ENCODE measurements around the gene ALDH1A3.

The ALDH1A3 gene

DNA sequence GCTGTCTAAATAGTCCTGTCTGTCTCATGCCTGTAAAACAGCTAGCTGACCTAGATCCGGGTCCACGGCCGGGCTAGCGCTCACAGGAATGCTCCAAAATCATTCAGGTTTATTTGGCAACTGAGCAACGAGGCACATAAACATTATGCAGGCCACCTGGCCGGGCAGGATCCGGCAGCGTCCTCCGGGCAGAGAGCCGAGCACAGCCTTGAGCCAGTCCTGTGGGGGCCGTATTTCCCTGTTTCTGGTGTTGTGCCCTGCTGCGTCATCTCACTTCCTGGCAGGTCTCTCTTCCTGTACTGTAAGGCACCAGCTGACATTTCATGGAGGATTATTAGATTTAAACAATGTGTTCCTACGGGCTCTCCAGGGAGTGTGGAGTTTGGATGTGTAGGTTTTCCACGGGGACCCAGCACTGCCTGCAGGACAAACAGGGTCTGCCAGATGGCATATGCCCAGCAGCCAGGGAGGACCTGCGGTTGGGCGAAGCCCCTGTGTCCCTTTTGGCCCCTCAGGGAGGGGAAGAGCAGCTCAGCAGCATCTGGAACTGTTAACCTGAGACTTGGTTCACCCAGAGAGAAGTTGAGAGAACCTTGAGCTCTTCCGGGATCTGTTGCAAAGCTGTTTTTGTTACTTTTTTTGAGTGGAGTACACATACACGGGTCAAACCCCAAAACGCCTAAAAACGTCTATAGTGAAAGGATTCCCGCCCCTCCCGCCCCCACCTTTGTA is 23.0 kb downstream of the ALDH1A3 start:
- no peak for DNase-seq

- DNase-seq: no peak
These were observed 23.5 kb downstream of the ALDH1A3 start for GRCh38 chr15:100903168-100903554.

DNA sequence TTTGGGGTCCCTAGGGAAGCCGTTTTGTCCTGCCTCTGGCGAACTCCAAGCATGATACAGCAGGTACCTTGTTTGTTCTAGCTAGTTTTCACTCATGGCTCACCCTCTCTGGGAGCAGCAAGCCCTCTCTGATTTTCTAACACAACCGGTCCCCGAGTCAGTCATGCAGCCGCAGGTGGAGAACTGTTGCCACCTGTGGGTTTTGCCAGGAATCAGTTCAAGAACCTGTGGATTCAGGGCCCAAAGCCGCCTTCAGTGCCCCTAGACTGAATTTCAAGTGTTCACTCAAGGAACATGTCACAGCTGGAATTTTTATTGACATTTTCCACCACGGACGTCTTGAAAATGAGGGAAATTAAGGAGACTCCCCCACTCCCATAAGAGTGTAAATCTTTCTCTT is 26.2 kb downstream of the ALDH1A3 start:
- DNase-seq: no peak

- DNase-seq: no peak
These were observed 28.8 kb downstream of the ALDH1A3 start for GRCh38 chr15:100908466-100908865.

DNA sequence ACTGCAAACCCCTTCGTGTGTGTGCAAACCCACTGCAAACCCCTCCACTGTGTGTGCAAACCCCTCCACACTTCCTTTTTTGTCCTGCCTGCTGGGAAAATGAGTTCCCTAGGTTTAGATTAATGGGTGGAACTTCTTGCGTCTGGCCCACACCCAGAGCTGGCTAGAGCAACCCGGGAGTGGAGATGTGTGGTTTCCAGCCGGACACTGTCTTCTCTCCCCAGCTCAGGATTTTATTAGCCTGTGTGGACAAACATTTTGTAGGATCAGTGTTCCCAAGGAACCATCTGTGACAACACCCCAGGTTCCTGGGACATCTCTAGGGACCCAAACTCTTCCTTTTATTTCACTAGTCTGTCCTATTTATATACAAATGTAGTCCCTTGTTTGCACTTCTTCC is 29.9 kb downstream of the ALDH1A3 start:
- DNase-seq: no peak

DNA sequence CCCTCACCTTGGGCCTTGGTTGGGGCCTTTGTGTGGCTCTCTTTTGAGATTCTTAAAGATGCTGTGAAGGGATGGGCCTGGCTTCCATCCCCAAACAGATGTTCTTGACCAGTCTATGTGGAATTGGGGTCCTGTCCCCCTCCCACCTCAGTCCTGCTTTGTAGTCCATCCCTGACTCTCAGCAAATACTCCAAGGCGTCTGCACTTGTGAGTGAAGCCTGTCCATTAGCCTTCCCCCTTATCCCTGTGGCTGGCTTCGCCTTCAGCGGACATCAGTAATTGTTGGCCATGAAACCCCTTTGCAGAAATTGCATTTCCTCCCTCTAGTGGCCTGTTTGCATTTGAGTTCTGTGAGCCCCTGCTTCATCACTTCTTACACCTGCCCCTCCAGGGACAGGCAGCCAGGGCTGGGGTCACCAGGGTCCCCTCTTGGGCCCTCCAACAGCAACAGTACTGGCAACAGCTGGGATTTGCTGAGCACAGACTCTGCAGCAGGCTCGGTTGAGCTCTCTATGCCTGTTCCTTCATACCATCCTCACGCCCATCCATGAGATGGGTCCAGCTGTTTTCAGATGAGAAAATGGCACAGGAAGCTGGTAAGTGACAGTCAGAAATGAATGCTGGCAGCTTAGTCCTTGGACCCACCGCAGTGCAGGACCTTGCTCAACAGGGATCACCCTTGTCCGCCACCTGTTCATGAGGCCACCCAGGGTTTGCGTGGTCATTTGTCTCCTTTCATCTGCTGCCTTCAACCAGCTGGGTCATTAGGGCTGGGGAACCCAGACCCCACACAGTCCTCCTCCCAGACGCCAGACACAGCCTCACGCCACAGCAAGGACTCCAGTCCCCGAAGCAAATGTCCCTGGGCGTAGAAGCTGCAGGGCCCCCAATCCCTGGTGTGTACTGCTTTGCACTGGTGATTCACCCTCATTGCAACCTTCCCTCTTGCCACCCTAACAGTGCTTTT is 30.6 kb downstream of the ALDH1A3 start:
- no peak for DNase-seq

GRCh38 chr15:100911086-100911485 is 31.5 kb downstream of the ALDH1A3 start:
- DNase-seq: no peak

GRCh38 chr15:100913961-100914360 is 34.3 kb downstream of the ALDH1A3 start:
- no peak for DNase-seq

DNA sequence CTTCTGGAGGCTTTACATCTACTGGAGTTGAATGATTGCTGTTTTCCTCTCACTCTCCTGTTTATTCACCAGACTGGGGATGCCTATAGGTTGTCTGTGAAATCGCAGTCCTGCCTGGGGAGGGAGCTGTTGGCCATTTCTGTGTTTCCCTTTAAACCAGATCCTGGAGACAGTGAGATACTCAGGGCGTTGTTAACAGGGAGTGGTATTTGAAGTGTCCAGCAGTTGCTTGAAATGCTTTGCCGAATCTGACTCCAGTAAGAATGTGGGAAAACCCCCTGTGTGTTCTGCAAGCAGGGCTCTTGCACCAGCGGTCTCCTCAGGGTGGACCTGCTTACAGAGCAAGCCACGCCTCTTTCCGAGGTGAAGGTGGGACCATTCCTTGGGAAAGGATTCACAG is 35.2 kb downstream of the ALDH1A3 start:
- no peak for DNase-seq

DNA sequence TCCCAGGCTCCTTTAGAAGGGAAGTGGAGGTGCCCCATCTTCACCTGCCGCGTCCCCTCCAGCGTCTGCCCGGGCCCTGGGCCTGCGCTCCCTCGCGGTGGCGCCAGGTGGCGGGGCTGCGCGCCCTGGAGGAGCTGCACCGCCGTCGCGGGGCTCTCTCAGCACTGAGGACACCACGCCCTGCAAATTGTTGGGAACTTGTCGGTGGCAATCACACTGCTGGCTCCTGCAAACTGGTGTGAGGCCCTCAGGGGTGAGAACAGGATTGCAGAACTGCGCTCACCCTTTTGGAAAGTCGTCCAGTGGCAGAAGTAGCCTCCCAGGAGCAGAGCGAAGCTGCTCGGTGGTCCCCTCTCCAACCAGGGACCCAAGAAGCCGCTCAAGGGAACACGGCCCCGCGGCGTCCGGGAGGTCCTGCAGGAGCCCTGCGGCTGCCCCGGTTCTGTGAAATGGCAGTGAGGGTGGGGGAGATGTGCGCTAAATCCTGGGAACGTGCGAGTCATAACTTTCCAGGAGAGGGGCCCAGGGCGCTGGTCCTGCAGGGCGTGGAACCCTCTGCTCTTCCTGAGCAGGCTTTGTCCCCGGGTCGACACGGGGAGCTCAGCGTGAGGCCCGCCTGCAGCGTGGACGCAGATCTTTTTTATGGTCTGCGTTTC is 38.5 kb downstream of the ALDH1A3 start:
- DNase-seq: peak; percentile 84

DNA sequence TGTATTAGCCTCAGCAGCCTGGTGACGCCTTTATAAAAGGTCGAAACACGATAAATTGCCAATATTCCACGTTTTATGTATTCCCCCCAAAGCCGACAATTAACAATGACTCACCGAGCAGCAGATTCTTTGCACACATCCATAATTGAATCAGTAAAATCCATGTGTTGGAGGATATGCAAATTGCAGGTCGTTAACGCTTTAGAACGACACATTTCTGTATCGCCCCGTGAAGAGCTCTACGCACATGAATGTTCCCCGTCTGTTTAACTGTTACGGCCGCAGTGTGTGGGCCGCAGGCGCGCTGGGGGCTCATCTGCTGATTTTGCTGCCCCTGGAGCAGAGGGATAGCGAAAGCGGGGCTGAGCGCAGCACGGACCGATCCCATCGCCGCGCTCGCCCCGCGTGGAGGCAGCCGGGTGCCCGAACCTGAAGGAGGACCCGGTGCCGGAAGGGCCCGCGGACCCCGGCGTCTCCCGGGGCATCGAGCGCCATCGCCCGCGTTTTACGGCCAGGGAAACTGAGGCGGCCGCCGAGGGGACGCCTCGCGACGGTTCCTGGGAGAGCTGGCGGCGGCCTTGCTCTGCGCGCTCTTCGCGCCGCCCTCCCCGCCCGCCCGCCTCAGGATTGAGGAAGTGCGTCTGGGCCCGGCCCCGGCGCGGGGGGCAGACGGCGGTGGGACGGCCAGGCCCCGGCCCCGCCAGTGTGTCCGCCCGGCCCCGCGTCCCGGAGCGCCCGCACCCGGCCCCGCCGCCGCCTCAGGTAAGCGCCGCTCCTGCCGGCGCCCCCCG is 39.3 kb downstream of the ALDH1A3 start, which contains the start of gene LRRK1:
TSS of gene LRRK1 (plus strand) at position 668 of the 791 bp plus-strand sequence. CDS start 5,276 bp downstream, outside the sequence.
- DNase-seq: peak; percentile 34

- peak; percentile 37 for DNase-seq
These were observed 40.1 kb downstream of the ALDH1A3 start for GRCh38 chr15:100919481-100920405.

GRCh38 chr15:100920516-100921135 is 41.0 kb downstream of the ALDH1A3 start:
- DNase-seq: no peak

DNA sequence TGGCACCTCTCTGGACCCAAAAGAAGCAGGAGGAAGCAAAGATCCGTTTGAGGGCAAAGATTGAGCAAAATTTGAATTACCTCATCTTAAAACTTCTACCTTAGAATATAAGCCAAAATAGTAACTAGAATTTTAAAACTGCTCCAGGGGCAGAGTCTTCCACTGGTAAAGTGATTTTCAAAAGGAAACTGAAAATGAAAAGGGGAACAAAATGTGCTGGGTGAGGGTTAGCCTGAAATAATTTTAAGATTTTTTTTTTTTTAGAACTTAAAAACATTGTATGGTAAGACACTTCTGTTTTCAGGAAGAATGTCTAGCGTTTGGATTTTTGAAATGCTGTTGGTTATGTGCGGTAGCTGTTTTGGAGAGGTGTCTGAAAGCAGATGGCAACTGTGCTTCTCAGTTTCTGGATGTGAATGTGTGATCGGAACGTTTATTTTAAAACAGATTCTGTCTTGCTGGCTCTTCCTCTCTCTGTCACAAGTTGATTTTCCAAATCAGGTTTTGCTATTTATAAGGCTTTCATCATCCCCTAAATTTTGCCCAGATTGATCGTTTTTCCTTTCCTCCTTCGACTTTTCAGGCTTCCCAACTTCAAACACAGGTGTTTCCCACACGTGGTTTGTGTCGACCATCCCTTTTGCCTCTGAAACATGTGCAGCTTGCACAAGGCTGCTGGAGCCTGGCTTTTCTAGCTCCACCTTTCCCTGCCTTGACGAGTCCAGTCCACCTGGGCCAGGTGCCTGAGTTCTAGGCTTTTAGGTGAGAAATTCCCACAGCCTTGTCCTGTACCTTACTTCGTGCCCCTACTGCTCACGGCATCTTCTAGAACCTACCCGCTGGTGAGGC is 42.8 kb downstream of the ALDH1A3 start:
- DNase-seq: no peak

DNA sequence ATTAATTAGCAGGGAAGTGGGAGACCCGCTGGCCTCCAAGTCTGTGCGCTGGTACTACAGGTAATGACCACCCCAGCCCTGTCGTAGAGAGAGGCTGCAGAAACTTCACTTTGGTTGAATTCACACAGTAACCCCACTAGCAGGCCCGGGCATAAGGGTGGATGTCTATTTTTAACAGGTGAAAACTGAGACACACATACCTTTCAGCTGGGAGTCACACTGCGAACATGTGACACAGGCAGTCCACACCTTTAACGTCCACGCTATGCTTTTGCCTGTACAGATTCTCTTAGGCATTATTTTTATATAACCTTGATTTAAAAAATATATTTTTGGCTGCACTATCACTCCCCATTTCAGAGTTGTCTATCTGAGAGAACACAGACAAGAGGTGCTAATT is 43.4 kb downstream of the ALDH1A3 start:
- no peak for DNase-seq

GRCh38 chr15:100923902-100924301 is 44.3 kb downstream of the ALDH1A3 start:
- no peak for DNase-seq

DNA sequence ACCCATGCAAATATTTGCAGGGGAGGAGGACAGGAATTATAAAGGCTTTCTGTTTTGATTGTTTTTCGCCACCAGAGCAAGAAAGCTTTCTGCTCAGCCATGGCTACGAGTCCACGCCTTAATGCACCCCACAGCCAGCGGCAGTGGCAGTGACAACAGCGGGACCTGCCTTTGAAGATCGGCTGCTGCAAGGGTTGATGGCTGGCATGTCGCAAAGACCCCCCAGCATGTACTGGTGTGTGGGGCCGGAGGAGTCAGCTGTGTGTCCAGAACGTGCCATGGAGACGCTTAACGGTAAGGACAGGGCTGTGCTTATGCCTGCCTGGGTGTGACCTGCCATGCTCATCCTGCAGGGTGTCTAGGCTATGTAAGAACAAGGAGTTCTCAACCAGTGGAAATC is 44.8 kb downstream of the ALDH1A3 start:
- DNase-seq: no peak

GRCh38 chr15:100925480-100925879 is 45.8 kb downstream of the ALDH1A3 start:
- no peak for DNase-seq

- no peak for DNase-seq
These were observed 46.6 kb downstream of the ALDH1A3 start for GRCh38 chr15:100926258-100926657.

Data from stimulated activated CD8-positive, alpha-beta memory T cell treated with anti-CD3 and anti-CD28 coated beads, Interleukin-4, amount 100 ng/mL, for 48 hours (primary cell).